Anterior cingulate cortex (tissue), 58 donors: ENCODE measurements around the gene OPHN1.
"Not testable (repeated sequence)": the region's sequence is repeated elsewhere in the genome, so short reads cannot be mapped to it uniquely, and the experiment has no call there.

Source experiments
- DNase-seq, 58 donors: peaks; one replicate each; lab custom pipeline; 2025; lab: John Stamatoyannopoulos, UW

Gene OPHN1

GRCh38 chrX:68428431-68428830 lies 4.9 kb downstream of the OPHN1 start:
- no peak for DNase-seq

- DNase-seq, result no peak
Measured at GRCh38 chrX:68424719-68425118, 8.6 kb downstream of the OPHN1 start.

- no peak for DNase-seq
Measured at GRCh38 chrX:68422478-68422877, 10.8 kb downstream of the OPHN1 start.

- no peak for DNase-seq
Measured at GRCh38 chrX:68421636-68422035, 11.7 kb downstream of the OPHN1 start.

GRCh38 chrX:68420559-68420958 lies 12.7 kb downstream of the OPHN1 start:
- DNase-seq, result no peak

GRCh38 chrX:68419975-68420374 lies 13.3 kb downstream of the OPHN1 start:
- no peak for DNase-seq

- peak in 11 of 58 donors; percentile 0 to 21 (median 3) for DNase-seq
Measured at GRCh38 chrX:68417651-68418050, 15.6 kb downstream of the OPHN1 start.

- DNase-seq, result no peak
Measured at GRCh38 chrX:68416592-68416991, 16.7 kb downstream of the OPHN1 start.

GRCh38 chrX:68415316-68415715 lies 18.0 kb downstream of the OPHN1 start:
- DNase-seq, result no peak

- peak in 1 of 58 donors; percentile 4 for DNase-seq
Measured at GRCh38 chrX:68413254-68413653, 20.0 kb downstream of the OPHN1 start.

GRCh38 chrX:68411729-68412128 lies 21.6 kb downstream of the OPHN1 start:
- no peak for DNase-seq

GRCh38 chrX:68409194-68409593 lies 24.1 kb downstream of the OPHN1 start:
- peak in 1 of 58 donors; percentile 7 for DNase-seq

- DNase-seq, result peak in 1 of 58 donors; percentile 4
Measured at GRCh38 chrX:68403522-68403921, 29.8 kb downstream of the OPHN1 start.

- DNase-seq, result peak in 1 of 58 donors; percentile 7
Measured at GRCh38 chrX:68403038-68403437, 30.3 kb downstream of the OPHN1 start.

- no peak for DNase-seq
Measured at GRCh38 chrX:68402094-68402493, 31.2 kb downstream of the OPHN1 start.

- DNase-seq, result no peak
Measured at GRCh38 chrX:68398291-68398690, 35.0 kb downstream of the OPHN1 start.

GRCh38 chrX:68396953-68397352 lies 36.3 kb downstream of the OPHN1 start:
- no peak for DNase-seq

- not testable (repeated sequence) for DNase-seq
Measured at GRCh38 chrX:68389419-68389960, 43.8 kb downstream of the OPHN1 start.

- no peak for DNase-seq
Measured at GRCh38 chrX:68387776-68388175, 45.5 kb downstream of the OPHN1 start.

- DNase-seq, result no peak
Measured at GRCh38 chrX:68383540-68383939, 49.8 kb downstream of the OPHN1 start.

- not testable (repeated sequence) for DNase-seq
Measured at GRCh38 chrX:68377579-68377978, 55.7 kb downstream of the OPHN1 start.

GRCh38 chrX:68376373-68376772 lies 56.9 kb downstream of the OPHN1 start:
- DNase-seq, result no peak

- no peak for DNase-seq
Measured at GRCh38 chrX:68375803-68376202, 57.5 kb downstream of the OPHN1 start.
